HG03565 (cell line): Measurements from ENCODE around the gene PHKG1.
A peak's percentile ranks its signal among the peaks of the same experiment; 100 is the strongest.
"Not testable (repeated sequence)": the region's sequence is repeated elsewhere in the genome, so short reads cannot be mapped to it uniquely, and the experiment has no call there.

ENCODE experiments used
- ATAC-seq: cut with Tn5 transposase; IDR thresholded peaks from one replicate; pipeline ENCODE4 v1.9.1; 2021; ENCODE audit warnings: mild to moderate bottlenecking, moderate library complexity; ENCODE audit not compliant: unreplicated experiment

The PHKG1 gene

DNA sequence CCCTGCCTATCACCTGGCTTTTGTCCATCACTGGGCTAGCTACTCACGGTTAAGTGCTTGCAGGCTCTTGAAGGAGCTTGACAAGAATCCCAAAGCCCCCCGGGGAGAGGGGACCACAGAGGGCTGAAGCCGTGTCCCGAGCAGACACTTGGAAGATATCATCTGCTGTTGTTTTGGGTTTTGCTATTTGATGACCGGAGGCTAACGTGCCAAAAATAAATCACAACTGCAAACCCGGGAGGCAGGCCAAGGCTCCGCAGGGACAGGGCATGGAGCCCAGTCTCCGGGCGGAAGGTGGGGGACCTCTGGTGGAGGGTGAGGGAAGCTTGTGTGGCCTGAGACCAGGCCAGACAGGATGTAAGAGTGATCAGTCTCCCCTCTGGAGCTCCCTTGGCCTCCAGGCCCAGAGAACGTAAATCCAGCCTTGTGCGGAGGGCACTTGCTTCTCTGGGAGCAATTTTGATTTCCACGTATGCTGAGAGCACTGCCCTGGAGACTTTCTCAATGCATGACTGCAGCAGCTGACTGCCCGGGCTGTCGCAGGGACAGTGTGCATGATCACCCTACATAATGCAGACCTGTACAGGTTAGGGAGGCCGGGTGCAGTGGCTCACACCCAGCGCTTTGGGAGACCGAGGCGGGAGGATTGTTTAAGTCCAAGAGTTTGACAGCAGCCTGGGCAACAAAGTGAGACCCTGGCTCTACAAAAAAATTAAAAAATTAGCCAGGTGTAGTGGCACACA, at the start of gene PHKG1:
Gene PHKG1 (minus strand): TSS at position 164 of the 743 bp plus-strand sequence. CDS start 4,011 bp downstream, outside the sequence.
- no peak for ATAC-seq

DNA sequence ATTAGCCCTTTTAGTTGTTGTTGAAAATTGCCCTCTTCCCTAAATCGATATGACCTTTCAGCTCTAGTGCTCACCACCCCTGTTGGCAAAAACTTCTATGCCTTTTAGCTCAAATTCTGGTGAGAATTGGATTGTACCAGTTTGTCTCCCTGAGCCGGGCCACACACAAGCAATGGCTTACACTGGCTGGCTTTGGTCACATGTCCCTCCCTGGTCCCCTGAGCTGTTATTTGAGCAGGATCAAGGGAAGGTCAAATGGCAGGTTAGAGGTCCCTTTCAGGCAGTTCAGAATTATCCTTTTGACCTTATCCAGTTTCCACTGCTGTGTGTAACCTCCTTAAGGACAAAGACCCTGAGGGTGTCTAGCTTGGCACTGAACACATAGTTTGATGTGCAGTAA, 38.3 kb upstream of the PHKG1 start:
- ATAC-seq: not testable (repeated sequence)

DNA sequence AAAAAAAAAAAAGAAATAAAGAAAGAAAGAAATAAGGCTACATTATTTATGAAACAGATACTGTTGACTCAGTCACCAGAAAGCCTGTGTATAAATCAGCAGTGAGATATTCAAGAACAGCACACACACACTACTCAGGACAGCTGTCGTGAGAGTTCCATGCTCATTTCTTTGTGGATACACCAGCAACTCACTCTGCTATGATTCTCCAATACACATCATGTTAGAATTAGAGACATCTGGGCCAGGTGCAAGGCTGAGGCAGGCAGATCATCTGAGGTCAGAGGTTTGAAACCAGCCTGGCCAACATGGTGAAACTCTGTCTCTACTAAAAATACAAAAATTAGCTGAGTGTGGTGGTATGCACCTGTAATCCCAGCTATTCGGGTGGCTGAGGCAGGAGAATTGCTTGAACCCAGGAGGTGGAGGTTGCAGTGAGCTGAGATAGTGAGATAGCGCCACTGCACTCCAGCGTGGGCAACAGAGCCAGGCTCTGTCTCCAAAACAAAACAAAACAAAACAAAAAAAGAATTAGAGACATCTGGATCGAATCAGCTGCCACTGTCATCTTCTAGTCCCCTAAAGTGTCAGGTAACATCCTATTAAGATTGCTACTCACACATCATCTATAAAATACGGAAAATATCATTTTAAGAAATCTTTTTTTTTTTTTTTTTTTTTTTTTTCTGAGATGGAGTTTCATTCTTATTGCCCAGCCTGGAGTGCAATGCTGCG, 34.7 kb upstream of the PHKG1 start:
- ATAC-seq: no peak

DNA sequence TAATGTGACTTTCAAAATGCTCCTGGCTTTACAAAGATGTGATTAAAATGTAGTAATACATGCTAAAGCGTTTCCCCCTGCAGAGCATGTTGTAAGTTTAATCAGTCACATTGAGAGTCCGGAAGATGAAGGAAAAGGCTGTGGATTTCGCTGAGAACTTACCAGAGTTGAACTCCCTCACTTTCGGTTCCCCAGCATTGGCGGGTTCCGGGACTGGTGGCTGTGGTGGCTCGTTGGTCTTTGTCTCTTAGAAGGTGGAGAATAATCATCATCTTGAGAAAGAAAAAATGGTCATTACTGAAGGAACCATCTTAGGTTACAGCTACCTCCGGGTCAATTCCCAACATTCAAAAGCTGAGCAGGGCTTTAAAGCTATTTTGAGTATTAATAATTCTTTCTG, 33.1 kb upstream of the PHKG1 start:
- ATAC-seq: no peak

DNA sequence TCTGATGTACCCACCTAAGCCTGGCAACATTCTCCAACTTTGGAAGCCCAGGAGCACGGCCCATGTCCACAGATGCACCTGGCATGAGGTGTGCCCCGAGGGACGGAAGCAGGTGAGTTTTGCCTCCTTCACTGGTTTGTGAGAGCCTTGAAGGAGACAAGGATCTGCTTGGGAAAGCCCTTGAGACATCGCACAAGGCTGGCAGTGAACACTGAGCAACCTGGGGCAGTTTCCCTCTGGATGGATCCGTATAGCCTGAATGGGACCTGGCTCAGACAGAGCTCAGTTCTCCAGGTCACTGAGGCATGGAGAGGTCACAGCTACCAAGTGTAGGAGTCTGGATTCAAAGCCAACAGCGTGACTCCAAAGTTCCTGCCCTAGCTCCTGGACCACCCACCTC, 32.2 kb upstream of the PHKG1 start:
- no peak for ATAC-seq

DNA sequence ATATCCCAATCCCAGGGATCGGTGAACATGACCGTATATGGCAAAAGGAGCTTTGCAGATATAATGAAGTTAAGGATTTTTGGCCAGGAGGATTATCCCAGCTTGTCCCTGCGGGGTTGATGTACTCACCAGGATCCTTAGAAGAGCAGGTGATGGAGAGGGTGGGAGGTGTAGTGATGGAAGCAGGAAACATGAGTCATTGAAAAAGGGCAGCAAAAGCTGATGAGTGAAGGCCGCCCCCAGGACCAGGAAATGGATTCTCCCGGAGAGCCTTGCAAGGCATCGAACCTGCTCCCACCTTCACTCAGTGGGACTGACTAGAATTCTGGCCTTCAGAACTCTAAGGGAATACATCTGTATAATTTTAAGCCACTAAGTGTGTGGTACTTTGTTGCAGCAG, 28.7 kb upstream of the PHKG1 start:
- ATAC-seq: no peak

DNA sequence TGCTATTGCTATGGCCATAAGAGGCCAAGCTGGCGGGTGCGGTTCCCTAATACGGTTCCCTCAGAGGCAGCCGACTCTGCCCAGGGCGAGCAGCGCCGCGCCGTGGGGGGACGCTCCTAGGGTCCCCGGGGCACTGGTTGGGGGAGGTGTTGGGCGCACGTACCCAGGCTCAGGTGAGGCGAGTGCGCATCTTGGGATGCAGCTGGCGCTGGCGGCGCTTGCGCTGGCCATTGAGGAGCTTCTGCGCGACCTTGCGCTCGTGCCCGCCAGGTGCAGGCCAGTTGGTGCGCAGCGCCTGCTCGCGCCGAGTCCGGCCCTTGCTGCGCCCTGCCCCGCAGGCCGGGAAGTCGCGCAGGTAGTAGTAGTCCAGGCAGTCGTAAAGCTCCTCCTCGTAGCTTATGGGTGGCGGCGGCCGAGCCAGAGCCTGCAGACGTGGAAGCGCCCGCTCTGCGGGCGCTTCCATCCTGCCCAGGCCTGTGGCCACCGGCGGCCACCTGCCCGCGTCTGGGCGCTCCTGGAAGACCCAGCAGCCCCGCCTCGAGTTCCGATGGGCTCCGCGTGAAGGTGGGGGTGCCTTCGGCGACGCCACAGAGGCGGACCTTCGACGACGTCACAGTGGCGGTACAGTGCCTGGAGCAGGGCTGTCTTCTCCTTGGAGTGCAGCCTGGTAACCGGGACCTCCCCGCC, 23.2 kb upstream of the PHKG1 start, which contains the start of gene NUPR2:
Gene NUPR2 (minus strand): TSS at position 566 of the 687 bp plus-strand sequence. CDS start 103 bp downstream, at position 463.
- no peak for ATAC-seq

DNA sequence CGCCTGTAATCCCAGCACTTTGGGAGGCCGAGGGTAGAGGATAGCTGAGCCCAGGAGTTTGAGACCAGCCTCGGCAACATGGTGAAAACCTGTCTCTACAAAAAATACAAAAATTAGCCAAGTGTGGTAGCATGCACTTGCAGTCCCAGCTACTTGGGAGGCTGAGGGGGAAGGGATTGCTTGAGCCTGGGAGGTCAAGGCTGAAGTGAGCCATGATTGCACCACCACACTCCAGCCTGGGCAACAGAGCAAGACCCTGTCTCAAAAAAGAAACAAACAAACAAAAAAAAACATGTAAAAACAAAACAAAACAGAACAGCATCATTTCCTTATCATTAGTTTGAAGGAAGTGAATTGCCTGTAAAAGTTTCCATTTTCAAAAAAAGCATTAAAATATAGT, 19.5 kb upstream of the PHKG1 start:
- ATAC-seq: not testable (repeated sequence)

DNA sequence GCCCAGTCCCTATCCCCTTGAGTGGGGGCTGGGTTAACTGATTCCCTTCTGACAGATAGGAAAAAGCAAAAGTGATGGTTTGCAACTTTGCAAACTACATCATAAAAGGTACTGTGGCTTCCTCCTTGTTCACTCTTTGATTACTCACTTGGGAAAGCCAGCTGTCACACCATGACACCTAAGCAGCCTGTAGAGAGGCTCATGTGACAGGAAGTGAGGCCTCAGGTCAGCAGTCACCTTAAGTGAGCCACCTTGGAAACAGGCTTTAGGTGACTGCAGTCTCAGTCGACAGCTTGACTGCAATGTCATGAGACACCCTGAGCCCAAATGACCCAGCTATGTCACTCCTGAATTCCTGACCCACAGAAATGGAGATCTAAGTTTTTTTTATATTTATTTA, 17.9 kb upstream of the PHKG1 start:
- ATAC-seq: no peak

DNA sequence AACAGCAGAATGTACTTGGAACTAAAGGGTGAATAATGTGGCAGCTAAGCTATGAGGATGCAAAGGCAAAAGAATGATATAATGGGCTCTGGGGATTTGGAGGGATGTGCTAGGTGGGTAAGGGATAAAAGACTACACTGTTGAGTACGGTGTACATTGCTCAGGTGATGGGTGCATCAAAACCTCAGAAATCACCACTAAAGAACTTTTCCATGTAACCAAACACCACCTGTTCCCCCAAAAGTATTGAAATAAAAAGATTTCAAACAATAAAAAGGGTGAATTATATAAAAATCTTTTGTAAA, 15.2 kb upstream of the PHKG1 start:
- ATAC-seq: no peak

DNA sequence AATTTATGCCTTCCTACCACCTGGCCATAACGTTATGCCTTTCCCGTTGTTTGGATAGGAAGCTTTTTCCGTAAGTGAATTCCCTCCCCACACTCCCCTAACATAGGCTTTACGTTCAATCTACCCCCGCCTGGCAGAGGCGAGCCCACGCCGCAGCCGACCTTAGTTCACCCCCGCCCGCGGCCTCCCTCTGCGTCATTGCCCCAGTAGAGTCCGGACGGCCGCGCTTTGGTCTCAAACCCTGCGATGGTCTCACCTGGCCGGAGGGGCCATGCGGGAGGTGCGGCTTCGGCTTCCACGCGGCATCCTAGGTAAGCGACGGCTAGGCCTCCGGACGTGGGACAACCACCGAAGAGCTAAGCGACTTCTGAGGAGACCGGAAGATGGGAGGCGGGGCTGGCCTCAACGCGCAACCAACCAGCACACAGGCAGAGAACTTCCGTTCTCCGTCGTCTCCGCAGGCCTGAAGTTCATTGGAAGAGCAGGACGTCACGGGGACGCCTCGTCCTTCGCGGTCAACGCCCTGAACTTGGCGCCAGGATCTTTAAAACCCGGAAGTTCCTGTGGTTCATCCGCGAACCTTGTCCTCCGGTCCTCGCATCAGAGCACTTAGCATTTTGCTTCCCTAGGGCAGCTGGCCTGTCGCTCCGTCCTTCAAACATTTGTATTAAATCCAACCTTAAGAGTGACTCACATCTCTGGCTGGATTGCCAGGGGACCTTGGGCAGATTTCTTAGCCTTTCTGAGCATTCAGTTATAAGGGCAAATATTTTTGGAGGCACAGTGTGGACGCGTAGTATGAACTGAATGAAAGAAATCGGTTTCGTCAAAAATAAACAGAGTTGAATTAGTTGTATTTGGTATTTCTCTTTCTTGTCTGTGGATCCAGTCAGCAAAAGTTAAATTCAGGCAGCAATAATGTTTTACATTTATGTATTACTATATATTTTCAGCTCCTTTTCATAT, 13.6 kb upstream of the PHKG1 start, which contains the start of gene CHCHD2:
Gene CHCHD2 (minus strand): TSS at position 369 of the 966 bp plus-strand sequence. CDS start 63 bp downstream, at position 306.
- ATAC-seq: peak; percentile 99

DNA sequence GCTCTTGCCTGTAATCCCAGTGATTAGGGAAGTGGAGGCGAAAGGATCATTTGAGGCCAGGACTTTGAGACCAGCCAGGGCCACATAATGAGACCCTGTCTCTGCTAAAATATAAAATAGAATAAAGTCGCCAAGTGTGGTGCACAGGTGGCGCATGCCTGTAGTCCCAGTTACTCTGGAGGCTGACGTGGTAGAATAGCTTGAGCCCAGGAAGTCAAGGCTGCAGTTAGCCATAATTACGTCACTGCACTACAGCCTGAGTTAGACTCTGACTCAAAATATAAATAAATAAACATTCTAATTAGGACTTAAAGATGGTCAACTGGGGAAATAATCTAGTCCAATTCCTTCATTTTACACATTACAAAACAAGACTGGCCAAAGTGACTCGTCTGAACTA, 12.8 kb upstream of the PHKG1 start:
- ATAC-seq: no peak

DNA sequence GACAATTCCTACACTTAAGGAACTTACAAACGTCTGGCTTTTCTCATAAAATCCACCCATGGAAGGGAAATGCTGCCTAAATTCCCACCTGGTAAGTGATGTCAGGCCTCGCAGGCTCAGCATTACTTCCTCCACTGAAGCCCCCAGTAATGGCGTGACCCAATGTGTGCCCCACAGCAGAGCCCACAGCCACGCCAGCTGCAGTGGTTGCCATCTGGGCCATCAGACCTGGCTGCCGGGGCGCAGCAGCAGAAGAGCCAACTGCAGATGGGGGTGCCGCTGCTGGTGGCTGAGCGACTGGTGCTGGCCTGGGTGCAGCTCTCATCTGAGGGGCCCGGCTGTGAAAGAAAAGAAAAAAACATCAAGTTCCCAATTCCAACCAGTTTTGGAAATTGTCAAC, 11.4 kb upstream of the PHKG1 start:
- ATAC-seq: not testable (repeated sequence)

DNA sequence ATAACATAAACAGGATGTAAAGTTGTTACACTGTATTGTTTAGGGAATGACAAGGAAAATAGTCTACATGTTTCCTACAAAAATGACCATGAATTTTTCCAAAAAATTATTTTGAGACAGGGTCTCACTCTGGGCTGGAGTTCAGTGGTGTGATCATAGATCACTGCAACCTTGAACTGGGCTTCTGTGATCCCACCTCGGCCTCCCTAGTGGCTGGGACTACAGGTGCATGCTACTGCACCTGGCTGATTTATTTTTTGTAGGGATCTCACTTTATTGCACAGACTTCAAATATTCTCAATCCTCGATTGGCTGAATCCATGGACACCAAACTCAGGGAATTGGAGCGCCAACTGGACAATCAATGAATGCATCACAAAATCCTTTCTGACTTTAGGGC, 6.9 kb upstream of the PHKG1 start:
- no peak for ATAC-seq

DNA sequence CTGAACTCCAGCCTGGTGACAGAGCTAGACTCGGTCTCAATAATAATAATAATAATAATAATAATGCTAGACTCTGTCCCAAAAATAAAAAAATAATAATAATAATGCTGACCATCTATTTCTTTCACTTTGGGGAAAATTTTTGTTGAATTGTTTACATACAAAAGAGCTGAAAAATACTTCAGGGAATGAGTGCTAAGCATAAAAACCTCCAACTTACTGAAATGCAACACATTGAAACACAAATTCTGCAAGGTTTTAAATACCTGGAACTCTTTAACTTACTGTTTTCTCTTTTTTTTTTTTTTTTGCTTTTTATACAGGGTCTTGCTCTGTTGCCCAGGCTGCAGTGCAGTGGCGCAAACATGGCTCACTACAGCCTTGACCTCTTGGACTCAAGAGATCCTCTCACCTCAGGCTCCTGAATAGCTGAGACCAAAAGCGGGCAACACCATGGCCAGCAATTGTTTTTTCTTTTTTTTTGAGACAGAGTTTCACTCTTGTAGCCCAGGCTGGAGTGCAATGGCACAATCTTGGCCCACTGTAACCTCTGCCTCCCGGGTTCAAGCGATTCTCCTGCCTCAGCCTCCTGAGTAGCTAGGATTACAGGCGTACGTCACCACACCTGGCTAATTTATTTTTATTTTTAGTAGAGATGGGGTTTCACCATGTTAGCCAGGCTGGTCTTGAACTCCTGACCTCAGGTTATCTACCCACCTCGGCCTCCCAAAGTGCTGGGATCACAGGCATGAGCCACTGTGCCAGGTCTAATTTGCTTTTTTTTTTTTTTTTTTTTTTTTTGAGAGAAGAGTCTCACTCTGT, 5.6 kb upstream of the PHKG1 start:
- not testable (repeated sequence) for ATAC-seq

DNA sequence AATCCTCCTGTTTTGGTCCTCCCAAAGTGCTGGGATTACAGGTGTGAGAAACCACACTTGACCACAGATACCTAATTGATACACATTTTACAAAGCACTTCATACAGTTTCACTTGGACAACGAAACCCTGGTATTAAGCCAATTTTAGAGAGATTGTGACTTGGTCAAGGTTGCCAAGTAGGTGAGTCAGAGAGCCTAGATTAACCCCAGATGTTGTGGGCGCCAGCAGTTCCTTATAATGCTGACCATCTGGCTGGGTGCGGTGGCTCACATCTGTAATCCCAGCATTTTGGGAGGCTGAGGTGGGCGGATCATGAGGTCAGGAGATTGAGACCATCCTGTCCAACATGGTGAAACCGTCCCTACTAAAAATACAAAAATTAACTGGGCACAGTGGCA, 4.9 kb upstream of the PHKG1 start:
- no peak for ATAC-seq

DNA sequence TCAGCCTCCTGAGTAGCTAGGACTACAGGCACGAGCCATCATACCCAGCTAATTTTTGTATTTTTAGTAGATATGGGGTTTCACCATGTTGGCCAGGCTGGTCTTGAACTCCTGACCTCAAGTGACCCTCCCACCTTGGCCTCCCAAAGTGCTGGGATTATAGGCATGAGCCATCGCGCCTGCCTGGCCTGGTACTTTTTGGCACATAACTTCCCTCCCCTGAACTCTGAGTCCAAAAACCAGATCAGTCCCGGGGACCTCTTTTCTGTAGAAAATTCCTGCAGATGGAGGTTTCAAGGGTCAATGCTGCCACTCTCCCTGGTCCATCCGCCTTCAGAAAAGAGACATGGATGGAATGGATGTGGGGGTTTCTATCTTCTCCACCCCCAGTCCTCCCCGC, 364 bp downstream of the PHKG1 start:
- ATAC-seq: not testable (repeated sequence)

DNA sequence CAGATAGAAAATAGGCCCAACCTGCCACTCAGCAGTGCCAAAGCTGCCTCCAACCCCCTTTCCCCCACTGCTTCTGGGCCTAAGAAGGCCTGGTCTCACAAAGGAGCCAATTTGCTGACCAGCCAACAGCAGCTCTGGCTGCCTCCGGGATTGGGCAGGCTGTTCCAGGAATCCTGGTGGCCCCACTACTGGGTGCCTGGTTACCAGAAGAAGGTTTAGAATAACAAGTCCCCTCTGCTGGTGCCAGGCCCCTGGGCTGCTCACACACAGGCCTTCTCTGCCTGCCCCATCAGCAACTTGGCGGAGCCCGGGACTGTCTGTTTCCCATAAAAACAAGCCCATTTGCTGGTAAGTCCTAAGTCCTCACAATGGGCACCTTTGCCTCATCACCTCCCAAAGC, 1.2 kb downstream of the PHKG1 start:
- no peak for ATAC-seq

DNA sequence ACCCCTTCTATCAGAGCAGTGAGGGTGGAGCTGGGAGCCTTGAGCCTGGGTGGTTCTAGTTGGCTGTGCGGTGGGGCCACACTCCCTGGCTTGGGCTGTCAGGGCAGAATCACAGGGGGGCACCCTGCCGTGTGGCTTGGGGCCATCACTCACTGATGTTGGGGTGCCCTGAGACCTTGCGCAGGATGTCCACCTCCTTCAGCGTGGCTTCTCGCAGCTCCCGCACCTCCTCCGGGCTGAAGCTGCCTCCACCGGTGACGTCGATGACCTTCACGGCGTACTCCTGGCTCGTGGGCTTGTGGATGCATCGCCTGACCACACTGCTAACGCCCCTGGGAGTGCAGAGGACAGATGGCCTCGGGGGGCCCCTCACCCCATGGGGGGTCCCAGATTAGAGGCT, 5.3 kb downstream of the PHKG1 start:
- ATAC-seq: no peak

DNA sequence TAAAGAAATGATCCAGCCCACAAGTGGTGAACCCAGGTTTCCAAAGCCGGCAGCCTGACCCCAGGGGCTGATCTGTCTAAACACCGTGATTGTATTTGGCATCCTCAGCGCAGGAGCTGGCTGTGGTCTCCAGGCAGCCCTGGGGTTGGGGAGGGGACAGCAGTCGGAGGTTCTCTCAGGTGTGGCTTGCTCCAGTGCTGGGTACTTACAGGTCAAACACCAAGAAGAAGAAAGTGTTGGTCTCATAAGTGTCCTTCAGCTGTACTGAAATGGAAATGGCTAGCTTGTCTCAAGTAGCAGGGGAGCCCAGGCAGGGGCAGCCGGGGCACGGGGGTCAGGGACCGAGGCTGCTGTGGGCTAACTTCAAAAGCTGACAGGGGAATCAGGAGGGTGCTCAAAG, 6.0 kb downstream of the PHKG1 start:
- ATAC-seq: no peak
